Spleen (tissue), 11 donors: ENCODE data around the gene RAD9A. TPM values are rescaled to one million over a fixed set of nuclear protein-coding genes. Genes with fewer than 3 reads are reported as not detected.

Source experiments
- DNase-seq: peaks from one replicate; pipeline ENCODE4 v3.0.0-alpha.2; 2020
- H3K27ac ChIP-seq, 8 donors: fragments of 200-600 bp; sonication (generic) in 7 of 8; 1 replicate in 4 of 8; 2 replicates in 4 of 8; pipeline versions ENCODE4 v1.5.0 to v1.8.0; 2016 to 2021; ENCODE audit warnings: inconsistent platforms in 4 of 8, mild to moderate bottlenecking in 4 of 8, moderate library complexity in 1 of 8
- H3K27me3 ChIP-seq, 7 donors: fragments of 200-600 bp; sonication (generic) in 6 of 7; replicated peaks in 1 of 7; 1 replicate in 4 of 7; 2 replicates in 3 of 7; pipeline versions ENCODE4 v1.5.0 to v1.8.0; 2016 to 2021; ENCODE audit warnings: inconsistent platforms in 3 of 7, mild to moderate bottlenecking in 1 of 7
- H3K36me3 ChIP-seq, 6 donors: fragments of 200-600 bp; sonication (generic) in 5 of 6; 1 replicate in 4 of 6; 2 replicates in 2 of 6; pipeline versions ENCODE4 v1.5.0 to v1.8.0; 2016 to 2021; ENCODE audit warnings: inconsistent platforms in 2 of 6
- H3K4me1 ChIP-seq, 6 donors: fragments of 200-600 bp; sonication (generic) in 5 of 6; 1 replicate in 3 of 6; 2 replicates in 3 of 6; pipeline versions ENCODE4 v1.5.0 to v1.8.0; 2016 to 2021; ENCODE audit warnings: inconsistent platforms in 3 of 6
- H3K4me3 ChIP-seq, 8 donors: fragments of 200-600 bp; sonication (generic) in 7 of 8; 1 replicate in 4 of 8; 2 replicates in 4 of 8; pipeline versions ENCODE4 v1.5.0 to v1.8.0; 2016 to 2021; ENCODE audit warnings: inconsistent platforms in 4 of 8, mild to moderate bottlenecking in 4 of 8, moderate library complexity in 2 of 8
- H3K9me3 ChIP-seq, 8 donors: fragments of 200-600 bp; sonication (generic) in 7 of 8; 1 replicate in 4 of 8; 2 replicates in 4 of 8; pipeline versions ENCODE4 v1.5.0 to v1.8.0; 2016 to 2021; ENCODE audit warnings: inconsistent platforms in 4 of 8
- CTCF ChIP-seq, 11 experiments: fragments of 200-600 bp in 7 of 11; fragments of 450-650 bp in 4 of 11; sonication (generic) in 4 of 11; IDR thresholded peaks in 8 of 11; conservative IDR thresholded peaks in 3 of 11; 1 replicate in 7 of 11; 2 replicates in 4 of 11; pipeline versions ENCODE4 v1.4.0 to v1.8.0; 2016 to 2021; ENCODE audit warnings: antibody characterized with exemption in 11 of 11, inconsistent platforms in 4 of 11, mild to moderate bottlenecking in 1 of 11
- POLR2A ChIP-seq, 3 donors: fragments of 450-650 bp; IDR thresholded peaks; one replicate each; pipeline ENCODE4 v1.5.1; 2017; ENCODE audit warnings: antibody characterized with exemption in 3 of 3, mild to moderate bottlenecking in 1 of 3
- POLR2AphosphoS5 ChIP-seq, 3 donors: sonication (generic); formaldehyde crosslinking; IDR thresholded peaks; one replicate each; pipeline ENCODE4 v1.5.1; 2017; ENCODE audit warnings: antibody characterized with exemption in 3 of 3
- WGBS, 5 donors: extraction: QIAGEN DNeasy Blood & Tissue Kit in 3 of 5; methylation state at CpG; one replicate each; pipeline versions ENCODE4 v1.1.5 to v1.1.7; 2013 to 2018; 5-methylcytosine and 5-hydroxymethylcytosine counted together
- intact Hi-C: fragments of 100-400 bp; cut with DNase I; formaldehyde crosslinking; loops from one replicate; pipeline ENCODE4 v1.15.0; 2023; ENCODE audit warnings: low total_unique reads
- polyA plus RNA-seq, 3 donors: library from polyadenylated mRNA; stranded (reverse); fragments of 200-250 nt; gene quantifications; one replicate each; pipeline ENCODE4 v1.2.1, GENCODE V29; 2013
- total RNA-seq, 7 donors: library from RNA; depleted of rRNA in 3 of 7; stranded (reverse); fragments of >200 nt in 3 of 7; fragmentation: NEBNext Ultra II Directional in 4 of 7; extraction: Animal tissue kit (Norgen Biotek cat#: 25700) in 4 of 7; gene quantifications; one replicate each; pipeline versions ENCODE4 v1.1.0 to v1.2.1, GENCODE V29; 2016 to 2021
- donor health status: healthy with polysubstance abuse.
- donor health status: DM: no; HTN: no; CAD: no; lungs with moderate emphysema.
- donor health status: DM: no; HTN: no; CAD: no.
- donor health status: Bipolar disorder and iron deficiency.
- donor health status: healthy.
- donor health status: DM: no; HTN: no; CAD: no.
- donor health status: DM: yes; HTN: yes; CAD: no.

The RAD9A gene
- total and polyA plus RNA-seq, 10 donors, result 18.2 to 44.8 (median 30.1) TPM

GRCh38 chr11:67376063-67376820 lies 15.5 kb upstream of the RAD9A start:
- Histone ChIP-seq H3K4me3 (no peak overlapping the region), H3K27me3 (peaks cover 0 to 18% (median 0%) of the 10 kb centered on the region in 7 donors), H3K4me1 (peaks cover 20 to 68% (median 40%) of the 10 kb centered on the region in 6 donors), H3K27ac (no peak overlapping the region), H3K36me3 (no peaks in the 10 kb centered on the region), H3K9me3 (no peaks in the 10 kb centered on the region)
- intact Hi-C loops, result no loop called here
- DNase-seq, result no peak
- no peak for TF ChIP-seq POLR2AphosphoS5 (IDR thresholded peaks at IDR 0.05)
- no peak for TF ChIP-seq POLR2A (IDR thresholded peaks at IDR 0.05)
- TF ChIP-seq CTCF (IDR thresholded peaks at IDR 0.05 in 8 of 11, conservative IDR thresholded peaks at IDR 0.05 in 3 of 11), result no peak
- 75 to 84% (median 83%) methylated on average over 6 to 7 of the region's 7 CpGs for WGBS, 5 donors

GRCh38 chr11:67376873-67377808 lies 14.6 kb upstream of the RAD9A start:
- peaks cover 0 to 17% (median 0%) of the 10 kb centered on the region in 7 donors for H3K27me3 ChIP-seq
- H3K4me3 ChIP-seq, result no peak overlapping the region
- peaks cover 14 to 68% (median 40%) of the 10 kb centered on the region in 6 donors for H3K4me1 ChIP-seq
- intact Hi-C loops, result no loop called here
- no peaks in the 10 kb centered on the region for H3K36me3 ChIP-seq
- WGBS, 5 donors, result 83 to 91% (median 88%) methylated on average over 5 to 6 of the region's 6 CpGs
- no peaks in the 10 kb centered on the region for H3K9me3 ChIP-seq
- H3K27ac ChIP-seq, result no peak overlapping the region
- TF ChIP-seq POLR2AphosphoS5 (IDR thresholded peaks at IDR 0.05) (no peak), CTCF (IDR thresholded peaks at IDR 0.05 in 8 of 11, conservative IDR thresholded peaks at IDR 0.05 in 3 of 11) (no peak), POLR2A (IDR thresholded peaks at IDR 0.05) (no peak)
- no peak for DNase-seq

- no peak for DNase-seq
- no peak for TF ChIP-seq POLR2AphosphoS5 (IDR thresholded peaks at IDR 0.05)
- TF ChIP-seq POLR2A (IDR thresholded peaks at IDR 0.05), result no peak
- no peak for TF ChIP-seq CTCF (IDR thresholded peaks at IDR 0.05 in 8 of 11, conservative IDR thresholded peaks at IDR 0.05 in 3 of 11)
- intact Hi-C loops, result no loop called here
- Histone ChIP-seq H3K36me3 (no peaks in the 10 kb centered on the region), H3K9me3 (no peaks in the 10 kb centered on the region), H3K27me3 (peaks cover 0 to 5% (median 0%) of the 10 kb centered on the region in 7 donors), H3K27ac (peak overlapping the region in 1 of 8 donors; percentile 47), H3K4me1 (peaks cover 17 to 69% (median 41%) of the 10 kb centered on the region in 6 donors), H3K4me3 (no peak overlapping the region)
- 87 to 93% (median 90%) methylated on average over 2 to 4 of the region's 4 CpGs for WGBS, 5 donors
These were observed 13.2 kb upstream of the RAD9A start for GRCh38 chr11:67378544-67378943.
